Tibial nerve (tissue), 3 donors: ENCODE results near the gene SPATA16.

Source experiments
- POLR2A ChIP-seq, 2 donors: fragments of 450-650 bp; IDR thresholded peaks; one replicate each; pipeline ENCODE4 v1.6.1; 2017; ENCODE audit warnings: antibody characterized with exemption in 2 of 2, mild to moderate bottlenecking in 2 of 2, moderate library complexity in 2 of 2
- TF ChIP-seq, protein P1 (sequence below), 5 experiments: fragments of 200-600 bp in 3 of 5; fragments of 450-650 bp in 2 of 5; sonication (generic) in 3 of 5; IDR thresholded peaks; one replicate each; pipeline ENCODE4 v1.5.1; 2016 to 2019; ENCODE audit warnings: antibody characterized with exemption in 5 of 5, mild to moderate bottlenecking in 3 of 5, moderate library complexity in 2 of 5

DNA sequence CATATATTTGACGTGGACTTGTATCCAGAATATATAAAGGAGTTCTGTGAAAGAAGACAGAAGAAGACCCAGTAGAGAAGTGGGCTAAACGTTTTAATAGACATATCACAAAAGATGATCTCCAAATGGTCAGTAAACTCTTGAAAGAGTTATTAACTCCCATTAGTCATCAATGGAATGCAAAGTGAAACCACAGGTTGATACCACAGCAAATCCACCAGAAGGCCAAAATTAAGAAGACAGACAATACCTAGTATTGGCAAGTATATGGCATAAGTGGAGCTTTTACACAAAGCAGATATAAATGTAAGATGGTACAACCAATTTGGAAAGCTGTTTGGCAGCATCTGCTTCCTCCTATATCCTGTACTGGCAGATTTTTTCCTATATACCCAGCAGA is 6.0 kb downstream of the SPATA16 start:
- TF ChIP-seq, protein P1, sequence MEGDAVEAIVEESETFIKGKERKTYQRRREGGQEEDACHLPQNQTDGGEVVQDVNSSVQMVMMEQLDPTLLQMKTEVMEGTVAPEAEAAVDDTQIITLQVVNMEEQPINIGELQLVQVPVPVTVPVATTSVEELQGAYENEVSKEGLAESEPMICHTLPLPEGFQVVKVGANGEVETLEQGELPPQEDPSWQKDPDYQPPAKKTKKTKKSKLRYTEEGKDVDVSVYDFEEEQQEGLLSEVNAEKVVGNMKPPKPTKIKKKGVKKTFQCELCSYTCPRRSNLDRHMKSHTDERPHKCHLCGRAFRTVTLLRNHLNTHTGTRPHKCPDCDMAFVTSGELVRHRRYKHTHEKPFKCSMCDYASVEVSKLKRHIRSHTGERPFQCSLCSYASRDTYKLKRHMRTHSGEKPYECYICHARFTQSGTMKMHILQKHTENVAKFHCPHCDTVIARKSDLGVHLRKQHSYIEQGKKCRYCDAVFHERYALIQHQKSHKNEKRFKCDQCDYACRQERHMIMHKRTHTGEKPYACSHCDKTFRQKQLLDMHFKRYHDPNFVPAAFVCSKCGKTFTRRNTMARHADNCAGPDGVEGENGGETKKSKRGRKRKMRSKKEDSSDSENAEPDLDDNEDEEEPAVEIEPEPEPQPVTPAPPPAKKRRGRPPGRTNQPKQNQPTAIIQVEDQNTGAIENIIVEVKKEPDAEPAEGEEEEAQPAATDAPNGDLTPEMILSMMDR (IDR thresholded peaks at IDR 0.05), result no peak
- TF ChIP-seq POLR2A (IDR thresholded peaks at IDR 0.05), result no peak
